Lung (tissue), 12 donors: Measurements from ENCODE around the gene STX7. TPM values are rescaled to one million over a fixed set of nuclear protein-coding genes. Genes with fewer than 3 reads are reported as not detected.

Source experiments
- ATAC-seq: fragments of 200-7000 bp; cut with Tn5 transposase; one replicate; pipeline ENCODE4 v1.9.1; 2020; ENCODE audit warnings: moderate number of reproducible peaks; ENCODE audit not compliant: insufficient read depth, low FRiP score
- DNase-seq, 3 donors: peaks; one replicate each; pipeline ENCODE4 v3.0.0-alpha.2; 2013 to 2017
- H3K27ac ChIP-seq, 2 donors: one replicate each; pipeline ENCODE4 v1.5.1; 2013; ENCODE audit warnings: mild to moderate bottlenecking in 2 of 2, moderate library complexity in 2 of 2, control low read depth in 1 of 2, inconsistent platforms in 1 of 2, low read depth in 1 of 2, low read length in 1 of 2
- H3K27me3 ChIP-seq, 3 donors: one replicate each; pipeline ENCODE4 v1.5.1; 2013; ENCODE audit warnings: low read length in 2 of 3; ENCODE audit not compliant: control insufficient read depth in 3 of 3, insufficient read depth in 3 of 3
- H3K36me3 ChIP-seq, 4 donors: one replicate each; pipeline ENCODE4 v1.5.1; 2013; ENCODE audit warnings: low read length in 4 of 4, mild to moderate bottlenecking in 1 of 4, moderate library complexity in 1 of 4; ENCODE audit not compliant: control insufficient read depth in 4 of 4, insufficient read depth in 4 of 4
- H3K4me1 ChIP-seq, 5 donors: one replicate each; pipeline ENCODE4 v1.5.1; 2013; ENCODE audit warnings: low read length in 5 of 5, mild to moderate bottlenecking in 2 of 5, moderate library complexity in 1 of 5; ENCODE audit not compliant: control insufficient read depth in 5 of 5, insufficient read depth in 5 of 5
- H3K4me3 ChIP-seq: one replicate; pipeline ENCODE4 v1.5.1; 2013; ENCODE audit warnings: mild to moderate bottlenecking, control low read depth, moderate library complexity
- H3K9ac ChIP-seq, 2 donors: one replicate each; pipeline ENCODE4 v1.5.1; 2013; ENCODE audit warnings: low read length in 2 of 2, control low read depth in 1 of 2; ENCODE audit not compliant: insufficient read depth in 1 of 2
- H3K9me3 ChIP-seq, 4 donors: one replicate each; pipeline ENCODE4 v1.5.1; 2013; ENCODE audit warnings: low read length in 3 of 4, mild to moderate bottlenecking in 1 of 4, moderate library complexity in 1 of 4; ENCODE audit not compliant: control insufficient read depth in 4 of 4, insufficient read depth in 3 of 4
- WGBS, 2 donors: extraction: QIAGEN DNeasy Blood & Tissue Kit; methylation state at CpG; one replicate each; pipeline ENCODE4 v1.1.7; 2013; 5-methylcytosine and 5-hydroxymethylcytosine counted together
- polyA plus RNA-seq, 2 donors: library from polyadenylated mRNA; stranded (reverse); fragments of 200-250 nt; gene quantifications; one replicate each; pipeline ENCODE4 v1.2.1, GENCODE V29; 2013
- total RNA-seq, 2 donors: library from RNA; depleted of rRNA in 1 of 2; stranded (reverse); fragments of >200 nt in 1 of 2; gene quantifications; one replicate each; pipeline ENCODE4 v1.2.1, GENCODE V29; 2014 to 2021
- TF ChIP-seq, protein P1 (sequence below): IDR thresholded peaks from 2 replicates; pipeline ENCODE4 v1.5.1; 2012; ENCODE audit warnings: mild to moderate bottlenecking; ENCODE audit errors: control extremely low read depth, extremely low read depth
- donor health status: control.
- donor health status: control.
- donor health status: Bipolar disorder and iron deficiency.
- donor health status: healthy.
- donor health status: DM: yes; HTN: yes; CAD: no.

The STX7 gene
- total and polyA plus RNA-seq, 4 donors = 14.8 to 84.8 (median 50.2) TPM

DNA sequence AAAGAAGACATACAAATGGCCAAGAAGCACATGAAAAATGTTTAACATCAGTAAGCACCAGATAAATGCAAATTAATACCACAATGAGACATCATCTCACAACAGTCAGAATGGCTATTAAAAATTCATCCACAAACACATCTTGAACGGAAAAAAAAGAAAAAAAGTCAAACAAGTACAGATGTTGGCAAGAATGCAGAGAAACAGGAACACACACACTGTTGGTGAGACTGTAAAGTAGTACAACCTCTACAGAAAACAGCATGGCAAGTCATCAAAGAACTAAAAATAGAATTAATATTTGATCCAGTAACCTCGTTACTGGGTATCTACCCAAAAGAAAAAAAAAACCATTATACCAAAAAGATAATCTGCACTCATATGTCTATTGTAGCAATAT, 6.5 kb downstream of the STX7 start:
- H3K4me3 ChIP-seq = no peak overlapping the region
- H3K36me3 ChIP-seq = peaks cover 4 to 12% (median 6%) of the 10 kb centered on the region in 4 donors
- WGBS, 2 donors = 50 to 70% methylated on average over 2 of the region's 2 CpGs
- no peak overlapping the region for H3K9ac ChIP-seq
- H3K9me3 ChIP-seq = no peaks in the 10 kb centered on the region
- TF ChIP-seq, protein P1, sequence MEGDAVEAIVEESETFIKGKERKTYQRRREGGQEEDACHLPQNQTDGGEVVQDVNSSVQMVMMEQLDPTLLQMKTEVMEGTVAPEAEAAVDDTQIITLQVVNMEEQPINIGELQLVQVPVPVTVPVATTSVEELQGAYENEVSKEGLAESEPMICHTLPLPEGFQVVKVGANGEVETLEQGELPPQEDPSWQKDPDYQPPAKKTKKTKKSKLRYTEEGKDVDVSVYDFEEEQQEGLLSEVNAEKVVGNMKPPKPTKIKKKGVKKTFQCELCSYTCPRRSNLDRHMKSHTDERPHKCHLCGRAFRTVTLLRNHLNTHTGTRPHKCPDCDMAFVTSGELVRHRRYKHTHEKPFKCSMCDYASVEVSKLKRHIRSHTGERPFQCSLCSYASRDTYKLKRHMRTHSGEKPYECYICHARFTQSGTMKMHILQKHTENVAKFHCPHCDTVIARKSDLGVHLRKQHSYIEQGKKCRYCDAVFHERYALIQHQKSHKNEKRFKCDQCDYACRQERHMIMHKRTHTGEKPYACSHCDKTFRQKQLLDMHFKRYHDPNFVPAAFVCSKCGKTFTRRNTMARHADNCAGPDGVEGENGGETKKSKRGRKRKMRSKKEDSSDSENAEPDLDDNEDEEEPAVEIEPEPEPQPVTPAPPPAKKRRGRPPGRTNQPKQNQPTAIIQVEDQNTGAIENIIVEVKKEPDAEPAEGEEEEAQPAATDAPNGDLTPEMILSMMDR = no peak
- H3K4me1 ChIP-seq = peaks cover 0 to 13% (median 7%) of the 10 kb centered on the region in 5 donors
- no peak overlapping the region for H3K27ac ChIP-seq
- ATAC-seq (no peak), DNase-seq (no peak)
- H3K27me3 ChIP-seq = no peaks in the 10 kb centered on the region

DNA sequence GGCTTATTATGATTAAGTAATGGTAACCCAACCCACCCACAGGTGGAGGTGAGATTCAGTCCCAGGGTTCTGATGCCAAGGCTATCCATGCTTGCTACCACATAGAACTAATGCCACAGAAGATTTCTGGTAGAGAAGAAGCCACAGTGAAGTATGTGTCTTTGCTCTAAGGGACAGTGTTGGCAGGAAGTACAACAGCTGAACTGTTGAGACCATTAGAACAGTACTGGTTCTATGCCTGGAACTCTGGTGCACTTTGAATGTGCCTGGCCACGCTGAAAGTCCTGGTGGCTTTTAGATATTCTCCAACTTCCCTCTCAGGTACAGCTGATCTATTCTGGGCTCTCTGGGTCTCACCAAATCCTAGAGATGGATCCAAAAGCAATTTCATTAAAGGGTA, 7.8 kb downstream of the STX7 start:
- Histone ChIP-seq H3K27me3 (no peaks in the 10 kb centered on the region), H3K36me3 (peaks cover 5 to 22% (median 11%) of the 10 kb centered on the region in 4 donors), H3K4me3 (no peak overlapping the region), H3K27ac (no peak overlapping the region), H3K9ac (no peak overlapping the region), H3K9me3 (no peaks in the 10 kb centered on the region), H3K4me1 (peaks cover 0 to 13% (median 0%) of the 10 kb centered on the region in 5 donors)
- DNase-seq = no peak
- ATAC-seq = no peak
- TF ChIP-seq, protein P1 = no peak
- WGBS, 2 donors = 90 to 91% methylated on average over 1 of the region's 1 CpG

DNA sequence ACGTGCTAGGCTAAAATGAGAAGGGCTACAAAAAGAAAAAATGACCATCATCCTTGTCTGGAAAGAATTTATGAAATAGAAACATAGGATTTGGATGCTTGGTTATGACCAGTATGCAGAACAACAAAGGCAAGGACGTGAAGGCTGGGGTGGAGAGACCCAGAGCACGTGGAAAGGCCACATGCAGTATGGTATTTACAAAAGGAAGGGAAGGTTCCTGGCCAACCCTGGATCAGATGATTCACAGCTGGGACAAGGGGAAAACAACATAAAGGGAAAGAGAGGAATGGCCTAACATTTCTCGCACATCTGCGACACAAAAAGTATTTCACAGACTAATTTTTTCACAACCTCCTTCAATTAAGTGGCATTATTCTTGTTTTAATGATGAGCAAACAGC, 8.2 kb downstream of the STX7 start:
- Histone ChIP-seq H3K27ac (no peak overlapping the region), H3K4me1 (peaks cover 0 to 13% (median 0%) of the 10 kb centered on the region in 5 donors), H3K36me3 (peaks cover 7 to 22% (median 12%) of the 10 kb centered on the region in 4 donors), H3K9ac (no peak overlapping the region), H3K27me3 (no peaks in the 10 kb centered on the region), H3K4me3 (no peak overlapping the region), H3K9me3 (no peaks in the 10 kb centered on the region)
- ATAC-seq (no peak), DNase-seq (no peak)
- 72 to 87% methylated on average over 5 of the region's 5 CpGs for WGBS, 2 donors
- TF ChIP-seq, protein P1 = no peak

DNA sequence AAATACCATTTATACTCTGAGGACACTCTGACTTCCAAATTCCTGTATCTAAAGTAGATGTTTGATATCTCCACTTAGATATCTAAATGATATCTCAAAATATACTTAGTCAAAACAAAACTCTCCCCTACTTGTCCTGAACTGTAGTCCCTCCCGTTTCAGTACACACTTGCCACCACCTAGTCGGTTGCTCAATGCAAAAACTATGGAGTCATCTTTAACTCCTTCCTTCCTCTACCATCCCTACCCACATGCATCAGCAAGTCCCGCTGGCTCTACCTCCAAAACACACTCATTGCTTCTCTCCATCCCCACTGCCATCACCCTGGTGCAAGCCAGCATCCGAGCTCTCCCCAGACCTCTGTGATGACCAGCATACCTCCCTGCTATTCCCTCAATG, 13.2 kb downstream of the STX7 start:
- Histone ChIP-seq H3K27ac (no peak overlapping the region), H3K9me3 (no peaks in the 10 kb centered on the region), H3K27me3 (no peaks in the 10 kb centered on the region), H3K4me3 (no peak overlapping the region), H3K9ac (no peak overlapping the region), H3K4me1 (peaks cover 0 to 1% (median 0%) of the 10 kb centered on the region in 5 donors), H3K36me3 (peaks cover 6 to 28% (median 17%) of the 10 kb centered on the region in 4 donors)
- ATAC-seq (peak; percentile 51), DNase-seq (no peak)
- 36 to 53% methylated on average over 4 of the region's 4 CpGs for WGBS, 2 donors
- TF ChIP-seq, protein P1 = no peak
